ENCODE measurements around the gene MAP2K6. TPM values are rescaled to one million over a fixed set of nuclear protein-coding genes. Genes with fewer than 3 reads are reported as not detected.
A peak's percentile ranks its signal among the peaks of the same experiment; 100 is the strongest.

MAP2K6 gene
- total and polyA plus RNA-seq, 11 donors, result 0.61 to 5.1 (median 1.4) TPM

DNA sequence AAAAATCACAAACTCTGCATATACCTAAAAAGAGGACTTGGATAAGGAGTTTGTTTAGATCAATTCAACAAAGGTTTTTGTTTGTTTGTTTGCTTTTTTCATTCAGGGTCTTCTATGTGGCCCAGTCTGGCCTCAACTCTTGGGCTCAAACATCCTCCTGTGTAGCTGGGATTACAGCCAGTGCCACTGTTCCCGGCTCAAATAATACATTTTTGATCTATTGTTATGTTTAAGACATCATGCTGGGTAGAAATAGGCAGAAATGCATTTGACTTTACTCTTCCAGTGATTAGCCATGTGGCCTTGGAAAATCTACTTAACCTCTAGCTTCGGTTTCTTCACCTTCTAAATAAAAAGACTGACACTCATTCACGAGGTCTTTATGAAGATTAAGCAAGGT, 11.5 kb downstream of the MAP2K6 start:
- Histone ChIP-seq H3K27me3 (no peaks in the 10 kb centered on the region), H3K4me1 (peaks cover 0 to 20% (median 0%) of the 10 kb centered on the region in 12 donors), H3K9me3 (no peaks in the 10 kb centered on the region), H3K36me3 (no peaks in the 10 kb centered on the region), H3K4me3 (no peak overlapping the region), H3K27ac (no peak overlapping the region)
- intact Hi-C loops (cut with DNase I), result loop anchor here in 2 of 10 donors (5.0 to 10.0 kb wide), 2 partner anchors 49 to 89 kb away; no protein-coding TSS in a partner anchor
- ATAC-seq (no peak), DNase-seq (no peak)
- WGBS, 4 donors, result 71 to 81% (median 73%) methylated on average over 3 of the region's 3 CpGs
- no peak for TF ChIP-seq POLR2A (IDR thresholded peaks at IDR 0.05)
- TF ChIP-seq, protein P1, sequence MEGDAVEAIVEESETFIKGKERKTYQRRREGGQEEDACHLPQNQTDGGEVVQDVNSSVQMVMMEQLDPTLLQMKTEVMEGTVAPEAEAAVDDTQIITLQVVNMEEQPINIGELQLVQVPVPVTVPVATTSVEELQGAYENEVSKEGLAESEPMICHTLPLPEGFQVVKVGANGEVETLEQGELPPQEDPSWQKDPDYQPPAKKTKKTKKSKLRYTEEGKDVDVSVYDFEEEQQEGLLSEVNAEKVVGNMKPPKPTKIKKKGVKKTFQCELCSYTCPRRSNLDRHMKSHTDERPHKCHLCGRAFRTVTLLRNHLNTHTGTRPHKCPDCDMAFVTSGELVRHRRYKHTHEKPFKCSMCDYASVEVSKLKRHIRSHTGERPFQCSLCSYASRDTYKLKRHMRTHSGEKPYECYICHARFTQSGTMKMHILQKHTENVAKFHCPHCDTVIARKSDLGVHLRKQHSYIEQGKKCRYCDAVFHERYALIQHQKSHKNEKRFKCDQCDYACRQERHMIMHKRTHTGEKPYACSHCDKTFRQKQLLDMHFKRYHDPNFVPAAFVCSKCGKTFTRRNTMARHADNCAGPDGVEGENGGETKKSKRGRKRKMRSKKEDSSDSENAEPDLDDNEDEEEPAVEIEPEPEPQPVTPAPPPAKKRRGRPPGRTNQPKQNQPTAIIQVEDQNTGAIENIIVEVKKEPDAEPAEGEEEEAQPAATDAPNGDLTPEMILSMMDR (IDR thresholded peaks at IDR 0.05), result no peak

- H3K9me3 ChIP-seq, result no peaks in the 10 kb centered on the region
- H3K4me1 ChIP-seq, result peaks cover 0 to 22% (median 0%) of the 10 kb centered on the region in 12 donors
- no peaks in the 10 kb centered on the region for H3K27me3 ChIP-seq
- H3K27ac ChIP-seq, result no peak overlapping the region
- TF ChIP-seq POLR2A (IDR thresholded peaks at IDR 0.05), result no peak
- TF ChIP-seq, protein P1 (IDR thresholded peaks at IDR 0.05), result no peak
- DNase-seq (no peak), ATAC-seq (no peak)
- no peak overlapping the region for H3K4me3 ChIP-seq
- H3K36me3 ChIP-seq, result no peaks in the 10 kb centered on the region
- WGBS, 4 donors, result 93 to 97% (median 94%) methylated on average over 2 of the region's 2 CpGs
- intact Hi-C loops (cut with DNase I), result loop anchor here in 2 of 10 donors (5.0 to 10.0 kb wide), 2 partner anchors 50 to 87 kb away; no protein-coding TSS in a partner anchor
These were observed 13.1 kb downstream of the MAP2K6 start for GRCh38 chr17:69427486-69428197.

DNA sequence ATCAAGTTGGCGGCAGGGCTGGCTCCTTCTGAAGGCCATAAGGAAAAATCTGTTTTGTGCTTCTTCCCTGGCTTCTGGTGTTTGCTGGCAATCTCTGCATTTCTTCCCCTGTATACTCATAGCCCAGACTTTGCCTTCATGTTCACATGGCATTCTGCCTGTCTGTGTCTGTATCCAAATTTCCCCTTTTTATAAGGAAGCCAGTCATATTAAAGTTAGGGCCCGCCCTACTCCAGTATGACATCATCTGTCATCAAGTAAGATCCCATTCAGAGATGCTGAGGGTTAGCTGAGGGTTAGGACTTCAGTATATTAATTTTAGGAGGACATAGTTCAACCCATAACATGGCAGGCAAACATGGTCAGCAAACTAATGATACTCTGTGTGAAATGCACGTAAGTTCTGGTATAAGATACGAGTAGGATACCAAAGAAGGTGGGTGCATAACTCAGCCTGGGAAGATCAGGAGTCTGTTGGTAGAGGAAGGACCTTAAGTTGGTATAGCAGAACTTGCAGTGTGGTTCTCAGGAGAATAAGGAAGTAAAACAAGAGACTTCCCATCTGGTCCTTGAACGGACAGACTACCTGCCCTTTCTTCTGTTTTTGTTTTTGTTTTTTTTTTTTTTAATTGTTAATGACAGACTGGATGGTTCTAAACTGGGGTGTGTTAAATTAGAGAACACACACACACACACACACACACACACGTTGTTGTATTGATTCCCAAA, 13.9 kb downstream of the MAP2K6 start:
- 72 to 85% (median 78%) methylated on average over 6 of the region's 6 CpGs for WGBS, 4 donors
- intact Hi-C loops (cut with DNase I), result loop anchor here in 2 of 10 donors (5.0 to 10.0 kb wide), 2 partner anchors 51 to 86 kb away; no protein-coding TSS in a partner anchor

More for the DNA sequence above, 13.9 kb downstream of the MAP2K6 start:
- no peaks in the 10 kb centered on the region for H3K9me3 ChIP-seq
- no peak overlapping the region for H3K27ac ChIP-seq
- TF ChIP-seq POLR2A (IDR thresholded peaks at IDR 0.05), result no peak
- TF ChIP-seq, protein P1 (IDR thresholded peaks at IDR 0.05), result no peak
- no peaks in the 10 kb centered on the region for H3K36me3 ChIP-seq
- H3K4me1 ChIP-seq, result peaks cover 0 to 22% (median 0%) of the 10 kb centered on the region in 12 donors
- ATAC-seq (peak in 3 of 4 donors; percentile 36 to 70 (median 54)), DNase-seq (no peak)
- no peaks in the 10 kb centered on the region for H3K27me3 ChIP-seq
- no peak overlapping the region for H3K4me3 ChIP-seq

Data from heart left ventricle (tissue), 16 donors.